Smooth muscle cell of the brain vasculature (primary cell): ENCODE measurements around the gene JAZF1.

Experiments used
- DNase-seq: peaks from one replicate; pipeline ENCODE4 v3.0.0-alpha.2; 2012; ENCODE audit warnings: low read depth, low spot score

Gene JAZF1

DNA sequence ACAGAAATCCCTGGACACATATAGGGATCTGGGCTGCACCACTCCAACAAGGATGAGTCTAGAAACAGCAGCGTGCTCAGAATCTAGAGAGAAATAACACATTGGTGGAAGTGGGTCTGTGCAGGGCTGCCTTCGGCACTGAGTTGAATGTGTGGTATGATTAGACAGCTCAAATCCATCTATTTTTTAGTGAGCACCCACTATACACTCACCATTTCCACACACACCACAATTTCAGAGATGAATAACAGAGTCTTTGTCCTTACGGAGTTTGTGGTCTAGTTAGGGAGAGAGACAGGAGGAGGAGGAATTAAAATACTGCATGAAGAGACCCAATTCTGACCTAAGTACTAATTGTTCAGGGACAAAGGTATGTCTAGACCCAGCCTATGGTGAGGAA lies 44.2 kb downstream of the JAZF1 start:
- no peak for DNase-seq

DNA sequence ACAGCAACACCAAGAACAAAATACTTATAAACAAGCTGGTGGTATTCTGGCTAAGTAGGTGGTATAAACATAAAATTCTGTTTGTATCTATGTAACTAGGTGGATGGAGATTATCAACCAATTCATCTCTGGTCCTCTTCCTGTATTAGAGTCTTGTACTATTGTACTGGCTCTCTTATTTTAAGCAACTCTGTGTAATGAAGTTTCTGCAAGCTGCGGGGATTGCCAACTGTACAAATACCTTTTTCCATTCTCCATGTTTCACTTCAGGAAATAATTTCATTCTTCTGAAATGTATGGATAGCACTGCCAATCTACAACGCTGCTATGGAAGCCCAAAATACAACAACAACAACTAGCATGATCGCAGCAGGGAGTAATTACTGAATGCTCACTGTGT lies 44.8 kb downstream of the JAZF1 start:
- DNase-seq: no peak

DNA sequence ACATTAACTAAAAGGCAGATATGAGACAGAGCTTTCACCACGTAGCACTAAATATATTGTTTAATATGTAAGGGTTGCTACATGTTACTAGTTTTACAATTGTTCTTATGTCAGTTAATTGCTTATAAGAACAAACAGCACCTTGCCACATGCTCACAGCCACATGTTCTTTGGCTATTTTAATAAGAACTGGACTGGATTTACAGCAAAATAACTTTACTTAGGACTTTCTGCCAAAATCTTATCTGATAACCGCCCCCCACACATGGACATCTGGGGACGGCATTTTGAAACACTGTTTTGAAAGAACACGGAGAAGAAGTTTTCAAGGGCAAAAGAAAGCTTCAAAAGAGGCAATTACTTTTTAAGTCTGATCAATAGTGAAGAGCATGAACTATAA lies 45.3 kb downstream of the JAZF1 start:
- no peak for DNase-seq

DNA sequence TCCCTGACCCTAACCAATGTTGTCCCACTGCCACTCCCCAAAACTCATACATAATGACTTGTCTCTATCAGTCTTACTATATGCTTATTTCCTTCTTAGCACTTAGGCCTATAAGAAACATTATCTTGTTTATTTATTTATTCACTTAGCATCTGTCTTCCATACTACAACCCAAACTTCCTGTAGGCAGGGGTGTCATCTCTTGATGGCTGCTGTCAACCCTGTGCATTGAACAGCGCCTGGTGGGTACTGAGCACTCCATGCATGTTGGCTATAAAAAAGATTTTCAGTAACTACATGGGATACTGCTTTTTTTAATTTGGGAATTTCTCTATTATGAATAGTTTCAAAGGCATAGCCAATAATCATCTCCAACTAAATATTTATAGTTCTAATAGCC lies 46.7 kb downstream of the JAZF1 start:
- DNase-seq: no peak

DNA sequence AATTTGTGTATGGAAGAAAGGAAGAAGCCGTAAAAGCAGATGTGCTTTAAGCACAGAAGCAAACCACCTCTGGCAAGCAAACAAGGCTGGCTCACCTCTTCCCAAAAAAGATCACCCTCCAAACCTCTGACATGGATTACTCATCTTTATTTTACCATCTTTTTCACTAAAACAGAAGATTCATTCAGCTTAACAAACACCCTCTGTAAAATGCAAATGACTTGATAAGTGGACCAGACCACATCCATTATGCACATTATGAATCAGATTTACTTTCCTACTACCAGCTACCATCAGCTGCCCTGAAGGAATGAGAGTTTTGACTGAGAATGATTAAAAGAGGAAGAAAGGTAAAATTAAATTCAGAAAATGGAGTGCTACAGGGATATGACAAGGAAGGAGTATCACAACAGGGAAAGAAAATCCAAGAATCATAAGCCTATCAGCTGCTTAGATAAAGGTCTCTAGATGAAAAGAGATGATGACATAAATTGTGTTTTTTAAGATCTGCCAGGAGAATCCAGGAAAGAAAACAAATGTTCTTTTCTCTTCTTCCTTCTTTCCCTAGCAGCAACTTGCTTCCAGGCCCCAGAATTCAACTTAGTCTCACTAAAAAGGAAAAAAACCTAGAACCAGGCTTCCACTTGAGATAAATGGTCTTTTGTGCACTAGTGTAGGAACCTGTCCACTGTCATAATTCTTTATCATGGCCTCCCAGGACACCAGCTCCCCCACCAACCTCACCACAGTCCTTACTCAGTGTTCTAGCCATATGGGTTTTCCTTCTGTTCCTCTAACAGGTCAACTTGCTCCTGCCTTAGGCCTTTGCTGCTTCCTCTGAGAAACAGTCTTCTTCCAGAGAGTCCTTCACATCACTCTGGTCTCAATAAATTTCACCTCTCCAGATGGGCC lies 47.4 kb downstream of the JAZF1 start:
- no peak for DNase-seq

DNA sequence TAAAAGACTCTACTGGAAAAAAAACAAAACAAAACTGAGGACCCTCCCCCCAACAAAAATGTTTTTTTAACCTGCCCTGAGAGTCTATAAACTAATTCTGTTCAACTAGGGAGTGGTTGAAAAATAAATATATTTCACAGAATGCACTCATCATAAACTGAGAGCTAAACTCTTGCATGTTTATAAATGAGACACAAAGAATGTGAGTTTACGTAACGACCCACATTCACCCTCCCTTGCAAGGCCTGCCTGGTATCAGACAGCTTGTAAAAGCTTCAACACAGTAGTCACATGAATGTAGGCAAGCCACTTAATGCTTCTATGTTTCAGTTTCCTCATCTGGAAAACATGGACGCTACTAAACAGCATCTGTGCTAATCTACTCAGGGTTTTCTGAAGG lies 50.3 kb downstream of the JAZF1 start:
- no peak for DNase-seq

DNA sequence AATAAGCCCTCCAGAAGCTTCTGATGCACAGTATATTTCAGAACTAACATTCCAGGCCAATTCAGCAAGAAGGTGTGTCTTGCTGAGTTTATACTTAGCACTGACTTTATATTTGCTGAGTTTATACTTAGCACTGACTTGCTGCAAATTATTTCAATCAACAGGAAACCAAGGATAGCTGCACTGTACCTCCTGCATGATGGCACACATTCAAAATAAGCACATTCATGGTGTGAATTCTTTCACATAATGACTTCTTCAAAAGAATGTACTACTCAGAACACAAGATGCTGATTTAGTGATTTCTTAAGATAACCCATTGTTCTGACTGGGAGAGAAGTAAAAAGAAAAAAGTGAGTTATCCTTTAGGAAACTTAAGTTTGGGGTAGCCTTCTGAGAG lies 52.0 kb downstream of the JAZF1 start:
- no peak for DNase-seq

DNA sequence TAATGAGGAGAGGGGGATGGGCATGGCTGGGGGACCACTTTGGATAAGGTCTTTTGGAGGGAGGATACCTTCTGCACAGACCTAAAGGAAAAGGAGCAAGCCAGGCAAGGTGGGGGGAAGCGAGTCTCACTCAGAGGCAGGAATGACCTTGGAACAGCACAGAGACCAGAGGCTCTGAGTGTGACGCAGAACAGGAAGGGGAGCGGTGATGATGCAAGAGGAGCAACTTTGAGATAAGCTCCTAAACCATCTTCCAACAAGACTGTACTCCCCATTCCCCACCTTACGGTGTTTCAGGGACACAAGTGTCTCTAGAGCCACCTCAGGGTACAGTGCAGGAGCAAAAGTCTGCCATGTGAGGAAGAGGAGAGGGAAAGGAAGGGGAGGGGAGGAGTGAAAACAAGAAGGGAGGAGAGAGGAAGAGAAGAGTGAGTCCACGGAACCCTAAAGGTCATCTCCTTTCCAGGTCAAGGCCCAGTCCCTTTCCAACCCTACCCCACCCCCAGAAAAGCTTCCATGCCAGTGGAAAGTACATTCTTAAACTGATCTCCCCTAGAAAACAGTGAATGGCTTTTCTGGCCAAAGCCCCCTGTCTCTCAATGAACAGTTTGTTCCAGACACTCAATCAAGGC lies 54.1 kb downstream of the JAZF1 start:
- DNase-seq: no peak

DNA sequence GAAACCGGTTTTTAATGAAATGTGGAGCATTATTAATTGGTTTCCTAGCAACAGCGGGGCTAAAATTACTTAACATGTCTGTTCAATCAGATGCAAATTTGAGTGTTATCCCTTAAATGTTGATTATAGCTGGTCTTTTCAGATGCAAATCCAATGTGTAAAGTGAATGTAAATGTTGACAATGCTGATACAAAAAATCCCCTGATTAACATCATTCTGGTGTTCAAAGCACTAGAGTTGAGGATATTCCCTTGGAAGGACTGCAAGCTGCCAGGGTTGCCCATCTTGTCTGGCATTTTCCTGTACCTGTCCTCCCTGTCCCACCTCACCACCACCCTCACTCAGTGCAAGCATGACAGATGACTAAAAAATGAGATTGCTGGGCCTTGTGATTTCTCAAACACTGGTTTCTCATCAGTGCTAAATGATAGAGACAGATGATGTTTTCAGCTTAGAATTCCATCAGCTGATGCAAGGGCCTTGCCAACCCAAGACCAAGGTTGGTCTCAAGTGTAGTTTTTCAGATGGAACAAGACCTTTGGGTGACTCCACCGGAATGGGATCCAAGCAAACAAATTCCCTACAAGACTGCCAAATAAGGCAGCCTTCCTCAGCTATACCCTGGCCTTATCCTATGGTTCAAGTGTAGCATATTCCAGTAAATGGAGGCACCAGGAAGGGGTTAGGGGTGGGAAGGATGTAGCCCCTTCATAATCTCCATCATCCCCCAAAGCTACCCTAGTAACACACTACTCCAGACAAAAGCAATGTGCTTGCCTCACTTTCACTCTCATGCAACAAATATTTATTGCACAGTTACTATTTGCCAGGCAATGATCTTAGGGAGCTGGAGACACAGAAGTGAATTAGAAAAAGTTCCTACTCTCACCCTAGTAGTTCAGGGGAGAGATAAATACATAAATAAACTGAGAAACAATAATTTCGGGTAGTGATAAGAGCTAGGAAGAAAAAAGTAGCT lies 54.9 kb downstream of the JAZF1 start:
- no peak for DNase-seq

DNA sequence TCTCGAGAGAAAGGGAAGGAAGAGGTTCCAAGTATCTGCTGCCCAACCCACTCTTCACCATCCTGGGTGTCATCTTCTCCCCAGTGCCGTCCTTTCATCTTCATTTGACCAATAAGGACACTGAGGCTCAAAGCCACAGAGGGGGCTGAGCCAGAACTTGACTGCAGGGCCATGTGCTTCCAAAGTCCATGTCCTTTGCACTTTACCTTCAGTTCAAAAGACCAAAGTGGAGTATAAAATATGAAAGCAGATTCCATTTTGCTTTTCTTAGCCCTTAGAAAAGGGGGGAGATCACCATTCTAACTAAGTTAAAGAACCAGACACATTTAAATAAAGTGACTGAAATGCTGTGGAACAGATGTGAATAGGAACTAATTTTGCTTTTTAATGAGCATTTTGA lies 56.2 kb downstream of the JAZF1 start:
- DNase-seq: no peak

DNA sequence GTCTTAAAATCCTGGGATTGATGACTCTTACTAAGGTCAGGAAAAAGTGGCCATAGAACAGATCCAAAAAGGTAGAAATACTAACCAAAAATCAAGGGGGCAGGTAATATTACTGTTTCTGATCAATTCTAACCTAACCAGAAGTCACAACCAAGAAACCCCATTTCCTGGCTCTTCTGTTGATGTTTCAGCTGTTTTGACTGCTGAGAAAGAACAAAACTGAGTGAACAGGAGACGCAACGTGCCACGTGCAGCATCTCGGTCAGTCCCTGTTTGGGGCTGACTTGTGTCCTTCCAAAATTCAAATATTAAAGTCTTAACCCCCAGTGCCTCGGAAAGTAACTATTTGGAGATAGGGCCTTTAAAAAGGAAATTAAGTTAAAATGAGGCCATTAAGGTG lies 56.8 kb downstream of the JAZF1 start:
- DNase-seq: no peak

DNA sequence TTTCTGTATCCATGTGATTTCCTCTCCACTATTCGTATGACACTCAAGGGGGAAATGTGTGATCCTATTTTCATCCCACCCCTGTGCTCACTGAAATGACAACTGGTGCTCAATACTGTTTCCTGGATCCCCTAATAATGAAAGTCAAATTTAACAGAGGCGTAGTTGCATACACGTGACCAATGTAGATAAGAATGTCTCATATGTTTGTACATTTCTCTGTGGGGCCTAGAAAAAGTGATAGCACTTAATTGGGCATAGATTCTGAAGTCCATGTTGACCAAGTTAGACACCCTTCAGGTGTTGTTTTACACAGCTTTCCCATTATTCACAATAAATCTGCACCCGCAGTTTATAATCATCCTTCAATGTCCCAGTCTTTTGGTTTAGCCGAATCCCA lies 59.1 kb downstream of the JAZF1 start:
- DNase-seq: no peak

DNA sequence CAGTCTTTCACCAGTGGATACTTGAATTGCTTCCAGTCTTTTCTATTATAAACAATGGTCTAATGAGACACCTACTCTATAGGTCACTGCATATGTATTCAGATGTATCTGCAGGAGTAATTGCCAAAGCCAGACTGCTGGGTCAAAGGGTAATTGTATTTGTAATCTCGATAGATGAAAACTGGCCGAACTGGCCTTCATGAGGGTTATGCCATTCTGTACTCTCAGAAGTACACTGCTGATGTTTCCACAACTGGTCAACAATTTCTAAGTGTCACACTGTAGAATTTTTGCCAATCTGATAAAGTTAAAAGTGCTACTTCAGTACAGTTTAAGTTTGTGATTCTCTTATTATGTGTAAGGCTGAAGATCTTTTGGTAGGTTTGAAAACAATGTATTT lies 64.6 kb downstream of the JAZF1 start:
- DNase-seq: no peak

DNA sequence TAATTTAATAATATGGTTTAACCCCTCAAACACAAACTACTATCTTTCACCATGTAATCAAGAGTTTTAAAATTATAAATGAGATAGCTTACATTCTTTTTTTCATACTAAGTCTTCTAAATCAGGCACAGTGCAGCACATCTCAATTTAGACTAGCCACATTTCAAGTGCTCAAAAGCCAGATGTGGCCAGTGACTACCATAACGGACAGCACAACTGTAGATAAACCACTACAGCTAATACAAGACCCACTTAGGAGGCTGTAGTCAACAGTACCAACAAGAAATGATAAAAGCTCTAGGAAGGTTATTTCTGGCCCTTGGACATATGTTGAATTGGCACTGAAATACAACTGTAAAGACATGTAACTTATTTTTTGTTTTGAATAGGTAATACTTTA lies 65.3 kb downstream of the JAZF1 start:
- DNase-seq: no peak

DNA sequence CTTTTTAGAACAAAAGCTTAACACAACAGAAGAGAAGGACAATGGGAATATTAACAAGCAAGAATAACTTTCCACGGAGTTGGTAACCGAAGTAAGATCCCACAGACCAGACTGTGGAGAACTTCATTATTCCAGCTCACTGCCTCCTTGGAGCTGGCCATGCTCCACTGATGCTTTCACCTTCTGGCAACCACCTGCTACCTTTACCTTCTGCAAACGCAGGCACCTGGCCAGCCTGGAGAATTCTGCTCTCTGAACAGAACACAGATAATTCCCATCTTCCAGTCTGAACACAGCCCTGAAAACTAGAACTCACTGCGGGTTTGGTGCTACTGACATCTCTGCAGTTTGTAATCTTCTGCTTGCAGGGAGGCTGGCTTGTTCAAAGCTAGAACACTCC lies 66.5 kb downstream of the JAZF1 start:
- DNase-seq: no peak

DNA sequence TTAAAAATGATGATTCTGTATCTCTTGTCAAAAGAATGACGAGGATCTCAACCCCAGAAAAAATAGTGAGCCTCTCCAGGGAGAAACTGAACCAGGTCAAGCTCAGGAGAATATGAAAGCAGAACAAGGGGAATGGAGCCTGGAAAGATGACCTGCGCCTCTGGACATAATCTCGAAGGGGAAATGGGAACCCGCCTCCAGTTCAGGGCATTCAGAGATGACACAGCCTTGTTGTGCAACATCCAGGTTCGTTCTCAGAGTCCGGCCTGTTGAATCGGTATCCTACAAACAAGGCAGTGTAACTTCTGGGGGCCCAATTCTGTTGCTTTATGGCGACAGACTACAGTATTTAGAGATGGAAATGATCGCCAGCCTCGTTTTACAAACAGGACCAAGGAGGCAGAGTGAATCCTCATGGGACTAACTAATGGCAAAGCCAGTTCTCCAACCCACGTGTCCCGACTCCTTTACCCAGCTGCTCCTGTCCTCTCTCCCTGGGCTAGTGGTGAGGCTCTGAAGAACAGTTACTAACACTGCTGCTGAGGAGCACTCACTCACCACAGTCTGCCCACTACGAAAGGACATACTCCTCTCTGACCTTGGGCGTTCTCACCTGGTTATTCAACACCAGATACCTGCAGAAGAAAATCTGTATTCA lies 67.6 kb downstream of the JAZF1 start:
- DNase-seq: no peak

DNA sequence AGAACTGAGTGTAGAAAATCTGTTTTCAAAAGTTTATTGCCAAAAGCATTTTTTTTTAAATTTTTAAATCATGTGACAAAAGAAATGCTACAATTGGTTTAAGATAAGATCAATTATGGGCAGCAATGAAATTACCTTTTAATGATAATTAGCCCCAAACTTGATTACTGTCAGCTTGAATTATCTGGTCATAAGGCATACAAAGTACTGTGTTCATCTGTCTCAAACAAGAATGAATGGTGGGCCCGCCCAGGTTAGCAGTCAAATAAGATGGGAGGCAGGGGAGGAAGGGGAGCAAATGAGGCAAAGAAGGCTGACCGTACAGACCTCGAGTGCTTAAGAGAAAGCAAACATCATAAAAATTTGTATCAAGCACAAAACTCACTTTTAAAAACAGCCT lies 68.1 kb downstream of the JAZF1 start:
- DNase-seq: no peak

DNA sequence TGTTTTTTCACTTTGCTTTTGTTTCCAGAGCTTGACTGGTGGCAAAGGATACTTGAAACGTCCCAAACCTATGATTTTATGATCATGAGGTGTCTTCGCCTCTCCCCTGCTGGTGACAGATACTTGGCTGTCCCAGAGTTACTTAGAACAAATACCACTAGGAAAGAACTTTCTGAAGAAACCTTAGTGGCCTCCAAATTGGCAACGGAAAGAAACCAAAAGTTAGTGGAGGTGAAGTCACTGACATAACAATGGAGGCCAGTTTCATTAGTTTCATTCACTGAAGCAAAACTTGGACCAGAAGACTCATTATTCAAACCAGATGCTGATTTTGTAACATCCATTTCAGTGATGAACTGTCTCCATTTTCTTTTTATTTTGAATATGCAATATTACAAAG lies 68.6 kb downstream of the JAZF1 start:
- no peak for DNase-seq

DNA sequence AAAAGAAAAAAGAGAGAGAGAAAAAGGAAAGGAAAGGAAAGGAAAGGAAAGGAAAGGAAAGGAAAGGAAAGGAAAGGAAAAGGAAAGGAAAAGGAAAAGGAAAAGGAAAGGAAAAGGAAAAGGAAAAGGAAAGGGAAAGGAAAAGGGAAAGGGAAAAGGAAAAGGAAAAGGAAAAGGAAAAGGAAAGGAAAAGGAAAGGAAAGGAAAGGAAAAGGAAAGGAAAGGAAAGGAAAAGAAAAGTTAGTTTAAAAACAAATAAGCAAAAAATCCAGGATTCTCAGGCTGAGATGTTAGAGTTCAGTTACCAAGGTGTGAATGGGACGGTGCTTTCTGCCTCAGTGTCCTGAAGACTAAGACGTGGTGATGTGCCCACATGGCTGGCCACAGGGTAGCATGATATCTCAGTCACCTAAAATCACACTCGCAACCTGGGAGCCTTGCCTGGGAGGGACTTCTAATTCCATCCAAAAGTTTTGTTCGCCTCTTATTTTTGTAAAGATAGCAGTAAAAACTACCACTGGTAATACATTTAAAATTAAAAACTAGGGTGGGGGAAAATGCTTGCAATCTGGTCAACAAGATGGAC lies 70.1 kb downstream of the JAZF1 start:
- DNase-seq: no peak

DNA sequence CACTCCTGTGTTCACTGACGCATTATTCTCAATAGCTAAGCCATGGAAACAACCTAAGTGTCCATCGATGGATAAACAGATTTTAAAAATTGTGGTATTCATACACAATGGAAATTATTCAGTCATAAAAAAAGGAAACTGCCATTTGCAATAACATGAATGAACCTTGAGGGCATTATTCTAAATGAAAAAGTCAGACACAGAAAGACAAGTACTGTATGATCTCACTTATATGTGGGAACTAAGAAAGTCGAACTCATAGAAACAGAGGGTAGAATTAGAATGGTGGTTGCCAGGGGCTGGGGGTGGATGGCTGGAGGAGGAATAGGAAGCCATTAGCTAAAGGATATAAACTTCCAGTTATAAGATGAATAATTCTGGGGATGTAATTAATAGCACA lies 71.8 kb downstream of the JAZF1 start:
- DNase-seq: no peak

DNA sequence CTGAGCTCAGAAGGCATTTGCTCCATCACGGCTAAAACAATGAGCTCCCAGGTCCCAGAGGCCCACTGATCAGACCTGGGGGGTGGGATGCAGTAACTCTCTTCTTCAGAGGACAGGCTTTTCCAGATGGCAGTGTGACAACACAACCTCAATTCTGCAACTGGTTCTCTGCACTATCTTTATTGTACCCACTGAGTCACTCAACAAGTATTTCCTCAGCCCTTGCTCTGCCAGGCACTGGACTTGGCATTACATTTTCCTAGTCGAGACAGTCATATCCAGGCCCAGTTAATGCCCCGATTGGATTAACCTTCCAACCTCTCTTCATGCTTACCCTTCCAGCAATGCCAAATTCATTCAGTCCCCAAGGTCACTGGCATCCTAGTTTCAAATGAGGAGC lies 72.6 kb downstream of the JAZF1 start:
- DNase-seq: no peak
